Measurements from ENCODE around the gene DBH.

The DBH gene

DNA sequence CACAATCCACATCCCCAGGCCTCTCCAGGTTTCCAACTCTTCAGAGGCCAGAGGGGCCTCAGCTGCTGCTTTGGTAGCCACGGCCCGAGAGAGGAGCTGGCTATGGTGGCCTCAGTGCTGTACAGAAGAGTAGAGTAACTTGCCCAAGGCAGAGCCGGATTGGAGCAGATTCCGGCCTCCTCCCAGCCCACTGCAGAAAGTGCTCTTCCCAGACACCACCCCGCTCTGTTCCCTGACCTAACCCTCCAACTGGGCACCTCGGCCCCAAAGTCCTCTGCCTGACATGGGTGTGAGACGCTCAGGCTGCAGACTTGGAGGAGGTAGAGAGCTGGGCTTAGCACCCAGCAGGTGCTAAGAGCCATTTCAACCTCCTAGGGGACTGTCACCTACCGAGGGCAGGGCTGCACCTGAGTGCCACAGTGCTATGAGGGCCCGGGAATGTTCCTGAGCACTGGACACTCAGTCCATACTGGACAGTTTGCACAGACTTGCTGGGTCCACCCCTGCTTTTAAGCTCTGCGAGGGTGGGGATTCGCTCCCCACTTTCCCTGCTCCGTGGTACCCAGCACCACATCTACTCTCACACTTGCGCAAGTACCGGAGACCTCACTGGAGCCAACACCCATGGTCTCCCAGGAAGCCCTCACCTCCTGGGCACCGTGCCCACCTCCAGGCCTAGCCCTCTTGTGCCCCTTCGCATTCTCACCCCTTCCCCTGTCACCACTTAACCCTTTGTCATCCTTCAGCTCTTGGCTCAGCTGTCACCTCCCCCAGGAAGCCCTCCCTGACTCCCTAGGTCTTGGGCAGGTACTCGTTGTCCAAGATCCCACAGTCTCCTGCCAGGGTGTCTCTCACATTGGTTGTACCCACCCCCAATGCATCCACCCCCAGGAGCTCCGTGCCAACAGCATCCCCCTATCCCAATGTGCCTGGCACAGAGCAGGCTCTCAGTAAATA, 49.8 kb downstream of the DBH start:
- no peak for DNase-seq

DNA sequence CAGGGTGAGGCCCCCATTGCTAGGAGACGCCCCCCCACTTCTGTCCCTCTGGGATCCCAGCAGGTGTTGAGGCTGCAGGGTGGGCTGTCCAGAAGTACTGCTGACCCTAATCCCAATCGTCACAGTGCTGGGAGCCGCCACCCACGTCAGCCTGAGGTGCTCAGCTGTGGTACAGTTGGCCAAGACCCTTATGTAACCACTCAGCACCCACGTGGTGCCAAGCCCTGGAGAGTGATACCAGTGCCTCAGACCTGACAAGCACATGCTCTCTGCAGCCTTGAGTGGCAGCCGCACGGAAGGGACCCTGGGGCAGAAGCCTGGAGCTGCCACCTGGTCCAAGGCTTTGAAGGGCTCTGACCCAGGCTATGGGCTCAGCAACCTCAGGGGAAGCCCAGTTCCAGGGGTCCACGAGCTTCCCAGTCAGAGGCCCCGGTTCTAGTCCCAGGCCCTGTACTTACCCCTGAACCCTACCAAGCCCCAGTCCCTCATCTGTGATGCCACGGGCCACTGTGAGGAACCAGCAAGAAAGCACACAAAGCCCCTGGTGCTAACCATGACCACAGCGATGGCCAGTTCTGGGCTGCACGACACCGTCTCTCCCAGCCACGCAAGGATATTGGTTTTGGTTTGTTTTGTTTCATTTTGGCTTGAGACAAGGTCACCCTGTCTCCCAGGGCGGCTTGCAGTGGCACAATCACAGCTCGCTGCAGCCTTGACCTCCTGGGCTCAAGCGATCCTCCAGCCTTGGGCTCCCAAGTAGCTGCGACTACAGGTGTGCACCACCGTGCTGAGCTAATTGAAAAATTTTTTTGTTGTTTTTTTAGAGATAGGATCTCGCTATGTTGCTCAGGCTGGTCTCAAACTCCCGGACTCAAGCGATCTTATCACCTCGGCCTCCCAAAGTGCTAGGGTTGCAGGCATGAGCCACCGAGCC, 50.7 kb downstream of the DBH start:
- no peak for DNase-seq

DNA sequence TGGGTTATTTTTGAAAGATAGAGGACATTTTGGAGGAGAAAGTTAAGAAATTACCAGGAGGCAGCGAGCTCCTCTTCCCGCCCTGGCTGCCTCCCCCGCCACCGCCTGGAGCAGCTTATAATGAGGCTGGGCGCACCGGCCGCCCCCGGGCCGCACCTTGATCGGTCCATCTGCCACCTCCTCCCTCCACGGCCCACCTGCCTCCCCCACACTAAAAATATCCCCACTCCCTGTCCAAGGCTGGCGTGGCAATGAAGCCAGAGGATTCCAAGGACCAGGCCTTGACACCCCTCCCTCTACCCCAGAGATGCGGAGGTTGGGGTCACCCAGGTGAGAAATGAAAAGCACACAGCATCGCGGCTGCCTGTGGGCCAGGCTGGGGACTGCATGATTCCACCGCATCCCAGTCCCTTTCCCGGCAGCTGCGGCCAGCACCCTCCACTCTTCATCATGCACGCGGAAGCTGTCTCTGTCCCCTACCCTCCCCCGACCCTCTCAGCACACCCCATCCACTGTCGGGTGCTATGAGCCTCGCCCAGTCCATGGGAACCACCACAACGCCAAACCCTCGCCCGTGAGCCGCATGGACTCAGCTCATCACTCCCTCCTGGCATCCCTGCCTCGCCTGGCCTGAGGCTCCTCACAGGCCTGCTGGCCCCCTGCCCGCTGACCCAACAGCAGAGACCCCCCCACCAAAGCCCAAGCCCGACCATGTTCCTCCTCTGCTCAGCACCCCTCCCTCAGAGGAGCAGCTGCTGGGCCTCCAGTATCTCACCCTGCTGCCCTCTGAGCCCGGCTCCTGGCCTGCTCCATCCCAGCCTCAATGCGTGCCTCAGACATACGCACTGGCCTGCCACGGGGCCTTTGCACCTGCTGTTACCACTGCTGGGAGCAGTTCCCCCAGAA, 51.9 kb downstream of the DBH start:
- no peak for DNase-seq

DNA sequence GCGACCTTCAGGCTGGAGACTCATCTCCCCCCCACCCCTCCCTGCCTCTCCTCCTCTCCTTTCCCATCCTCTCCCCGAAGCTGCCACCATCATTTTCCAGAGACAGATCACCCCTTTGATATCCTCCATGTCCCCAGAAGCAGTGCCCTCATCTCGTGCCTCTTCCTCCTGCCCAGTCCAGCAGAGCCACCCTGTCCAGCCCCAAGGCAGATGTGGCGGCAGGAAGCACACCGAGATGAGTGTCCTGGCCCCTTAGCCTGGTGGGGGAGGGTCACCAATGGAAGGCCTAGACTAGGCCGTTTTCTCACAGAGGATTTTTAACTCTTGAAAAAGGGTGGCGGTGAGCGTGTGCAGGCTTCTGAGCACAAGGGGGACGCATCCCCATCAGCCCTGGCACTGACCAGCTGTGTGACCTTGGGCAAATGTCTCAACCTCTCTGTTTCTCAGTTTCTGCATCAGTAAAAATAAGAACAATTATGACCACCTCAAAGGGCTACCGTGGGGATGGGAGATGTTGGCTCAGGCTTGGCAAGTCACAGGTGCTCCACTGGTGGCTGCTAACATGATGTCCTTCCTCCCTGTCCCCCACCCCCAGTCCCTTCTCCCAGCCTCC, 53.1 kb downstream of the DBH start:
- DNase-seq, result no peak

DNA sequence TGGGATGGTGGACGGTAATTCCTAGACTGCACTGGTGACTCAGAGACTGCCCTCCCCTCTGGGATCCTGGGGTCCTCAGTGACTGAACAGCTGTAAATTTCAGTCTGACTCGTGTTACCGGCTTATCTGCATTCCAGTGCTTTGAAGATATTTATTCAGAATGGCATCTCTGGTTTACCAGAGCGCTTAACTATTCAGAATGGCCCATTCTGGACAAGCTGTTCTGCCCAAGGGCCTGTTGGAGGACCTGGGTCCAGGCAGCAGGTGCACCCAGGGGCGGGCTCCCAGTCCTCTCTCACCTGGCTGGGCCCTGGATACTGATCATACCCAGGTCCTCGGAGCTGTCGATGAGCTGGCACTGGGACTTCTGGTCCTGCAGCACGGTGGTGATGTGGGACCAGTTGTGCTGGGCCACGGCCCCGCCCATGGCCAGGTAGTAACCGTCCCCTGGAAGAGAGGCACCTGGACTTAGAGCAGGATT, 54.0 kb downstream of the DBH start:
- no peak for DNase-seq

DNA sequence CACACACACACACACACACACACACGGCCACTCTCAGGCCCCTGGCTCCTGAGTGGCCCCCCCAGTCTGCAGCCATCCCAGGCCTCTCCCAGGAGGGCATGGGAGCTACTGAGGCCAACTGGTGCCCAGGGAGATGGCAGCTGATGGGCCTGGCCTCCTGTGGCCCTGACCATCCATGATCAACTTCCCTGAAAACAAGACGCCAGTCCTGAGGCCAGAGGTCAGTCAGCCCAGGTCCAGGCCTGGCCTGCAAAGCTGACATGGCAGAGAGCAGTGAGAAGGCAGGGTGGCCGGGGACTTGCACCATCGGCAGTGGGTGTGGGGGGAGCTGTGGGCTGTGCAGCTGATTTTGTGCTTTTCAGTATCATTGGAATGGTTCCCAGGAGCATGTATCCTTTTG, 55.0 kb downstream of the DBH start:
- no peak for DNase-seq

DNA sequence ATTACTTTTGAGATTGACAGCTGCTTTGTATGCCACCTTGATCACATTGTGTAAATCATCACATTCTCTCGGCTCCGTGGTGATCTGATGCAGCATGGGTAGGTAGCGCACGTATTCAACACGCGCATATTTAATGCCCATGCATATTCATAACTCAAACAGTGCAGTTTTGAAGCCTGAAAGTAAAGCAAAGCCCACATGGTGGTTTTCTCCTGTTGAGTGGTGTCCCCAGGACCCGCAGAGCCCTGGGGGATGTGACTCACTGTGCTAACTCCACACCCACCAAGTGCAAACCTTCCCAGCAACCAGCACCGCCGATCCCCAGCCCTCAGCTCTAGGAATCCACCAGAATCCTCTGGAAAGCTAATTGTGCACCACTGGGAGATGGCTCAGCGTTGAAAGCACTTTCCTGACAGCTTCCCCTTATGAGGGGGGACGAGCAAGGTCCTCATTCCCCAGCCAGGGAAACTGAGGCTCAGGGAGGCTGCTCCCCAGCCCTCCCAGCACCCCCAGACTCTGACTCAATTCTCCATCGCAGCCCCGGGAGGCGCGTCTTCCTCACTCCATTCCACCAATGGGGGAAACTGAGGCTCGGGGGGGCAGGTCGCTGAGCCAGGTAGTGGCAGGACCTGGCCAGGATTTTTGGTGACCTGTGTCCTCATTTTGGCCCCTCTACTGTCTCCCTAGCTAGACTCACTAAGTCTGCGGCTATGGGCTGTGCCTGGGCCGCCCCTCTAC, 55.6 kb downstream of the DBH start:
- no peak for DNase-seq

DNA sequence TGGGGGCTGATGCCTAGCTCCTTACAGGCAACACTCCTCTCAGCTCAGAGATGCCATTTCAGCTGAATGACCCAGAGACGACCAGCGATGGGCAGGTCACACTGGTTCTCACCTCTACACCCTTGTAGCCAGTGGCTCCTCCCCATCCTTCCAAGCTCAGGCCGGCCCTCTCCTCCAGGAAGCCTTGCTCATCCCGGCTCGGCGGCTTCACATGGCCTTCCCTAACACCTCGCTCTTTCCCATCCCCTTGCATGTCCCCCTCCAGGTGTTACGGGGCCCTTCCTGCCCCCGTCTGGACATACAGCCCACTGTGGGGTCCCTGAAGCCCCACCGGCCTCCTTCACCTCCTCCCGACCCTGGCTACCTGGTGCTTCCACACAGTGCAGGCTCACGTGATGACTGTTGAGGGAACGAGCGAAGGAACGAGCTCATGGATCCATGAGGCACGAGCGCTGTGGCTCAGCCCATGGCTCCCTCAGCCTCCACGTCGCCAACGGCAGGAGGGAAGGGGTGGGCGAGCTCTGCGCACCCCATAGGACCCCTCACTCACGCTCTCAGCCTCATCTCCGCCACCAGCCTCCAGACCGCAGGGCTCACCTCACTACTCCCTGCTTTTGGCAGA, 56.3 kb downstream of the DBH start:
- no peak for DNase-seq

DNA sequence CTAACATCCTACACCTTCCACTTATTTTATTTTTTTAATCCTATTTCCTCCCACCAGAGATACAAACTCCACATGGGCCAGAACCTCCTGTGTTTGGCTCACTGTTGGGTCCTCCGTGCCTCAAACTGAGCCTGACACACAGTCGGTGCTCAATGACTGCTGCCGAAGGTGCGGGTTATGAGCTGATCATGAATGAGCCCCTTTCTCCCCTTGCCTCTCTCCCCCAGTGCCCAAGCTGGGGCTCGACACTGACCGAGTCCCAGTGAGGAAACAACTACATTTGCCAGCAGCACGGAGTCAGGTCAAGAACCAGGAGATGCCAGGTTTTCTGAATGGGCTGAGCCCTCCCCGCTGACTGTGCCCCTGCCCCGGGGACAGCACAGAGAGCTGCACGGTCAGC, 57.0 kb downstream of the DBH start:
- DNase-seq, result no peak

DNA sequence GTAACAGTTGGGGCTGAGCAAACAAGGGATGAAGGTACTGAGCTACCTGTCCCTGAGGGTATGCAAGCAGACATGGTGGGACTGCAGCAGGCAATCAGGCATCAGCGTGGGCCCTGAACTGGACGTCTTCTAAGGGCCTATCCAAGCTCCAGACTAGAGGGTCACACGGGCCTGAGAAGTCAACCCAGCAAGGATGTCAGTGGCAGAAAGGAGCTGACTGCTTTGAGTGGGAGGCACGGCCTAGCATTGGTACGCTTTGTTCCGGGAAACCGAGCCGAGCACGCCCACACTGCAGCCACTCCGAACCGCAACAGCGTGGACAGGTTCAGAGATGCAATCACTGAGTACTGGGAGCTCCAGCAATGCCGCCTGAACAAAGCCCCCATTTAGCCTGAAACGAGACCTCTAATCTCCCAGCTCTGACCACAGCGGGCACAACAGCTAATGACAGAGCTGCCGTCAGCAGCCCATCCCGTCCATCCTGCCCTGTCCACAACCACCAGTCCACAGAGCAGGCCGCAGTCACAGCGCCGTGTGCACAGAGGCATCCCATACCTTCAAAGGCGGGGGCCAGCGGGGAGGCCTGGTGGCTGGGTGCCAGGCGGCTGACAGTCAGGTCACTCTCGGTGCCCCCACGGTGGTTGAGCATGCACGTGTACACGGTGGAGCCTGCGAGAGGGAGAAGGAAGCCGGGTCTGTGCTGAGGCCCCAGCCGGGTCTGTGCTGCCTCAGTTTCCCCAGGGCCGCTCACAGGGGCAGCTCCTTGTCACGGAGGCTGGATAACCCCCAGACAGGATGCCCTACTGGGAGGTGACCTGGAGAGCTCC, 57.8 kb downstream of the DBH start:
- DNase-seq, result no peak

DNA sequence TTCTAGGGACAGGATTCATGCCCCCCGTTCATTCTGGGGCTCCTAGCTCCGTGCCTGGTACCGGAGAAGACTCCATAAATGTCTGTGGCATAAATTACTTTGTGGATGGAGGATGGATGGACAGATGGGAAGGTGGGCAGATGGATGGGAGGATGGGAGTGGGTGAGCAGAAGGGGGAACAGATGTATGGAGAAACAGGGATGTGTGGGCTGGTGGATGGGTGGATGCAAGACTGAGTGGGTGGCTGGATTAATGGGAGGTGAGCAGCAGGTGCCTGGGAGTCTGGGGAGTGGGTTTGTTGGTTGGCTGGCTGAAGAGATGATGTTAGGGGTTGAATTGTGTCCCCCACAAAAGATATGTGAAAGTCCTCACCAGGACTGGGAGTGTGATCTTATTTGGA, 58.5 kb downstream of the DBH start:
- DNase-seq, result no peak

DNA sequence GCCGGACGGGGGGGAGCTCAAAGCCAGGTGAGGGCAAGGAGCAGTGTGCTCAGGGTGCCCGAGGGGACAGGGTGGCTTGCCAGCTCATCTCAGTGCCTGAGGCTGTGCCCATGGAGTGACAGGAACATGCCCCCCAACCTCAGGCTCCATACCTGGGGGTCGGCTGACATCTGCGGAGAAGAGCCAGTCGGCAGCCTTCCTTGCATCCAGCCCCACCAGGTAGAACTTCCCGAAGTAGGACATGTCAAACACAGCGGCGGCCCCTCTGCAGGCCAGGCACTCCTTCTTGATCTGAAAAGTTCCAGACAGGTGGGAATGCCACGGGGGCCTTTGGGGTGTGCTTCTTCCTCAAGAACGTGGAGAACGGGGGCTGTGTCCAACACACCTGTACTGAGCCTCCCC, 59.9 kb downstream of the DBH start:
- no peak for DNase-seq

DNA sequence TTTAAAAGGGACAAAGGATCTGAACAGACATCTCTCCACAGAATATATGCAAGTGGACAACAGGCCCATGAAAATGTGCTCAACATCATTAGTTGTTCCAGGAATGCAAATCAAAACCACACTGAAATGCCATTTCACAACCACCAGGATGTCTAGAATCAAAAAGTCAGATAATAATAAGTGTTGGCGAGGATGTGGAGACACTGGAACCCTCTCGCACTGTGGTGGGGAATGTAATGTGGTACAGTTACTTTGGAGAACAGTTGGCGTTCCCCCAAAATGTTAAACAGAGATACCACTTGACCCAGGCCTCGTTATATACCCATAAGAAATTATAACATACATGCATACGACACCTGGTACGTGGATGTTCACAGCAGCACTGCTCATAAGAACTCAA, 63.4 kb downstream of the DBH start:
- no peak for DNase-seq

DNA sequence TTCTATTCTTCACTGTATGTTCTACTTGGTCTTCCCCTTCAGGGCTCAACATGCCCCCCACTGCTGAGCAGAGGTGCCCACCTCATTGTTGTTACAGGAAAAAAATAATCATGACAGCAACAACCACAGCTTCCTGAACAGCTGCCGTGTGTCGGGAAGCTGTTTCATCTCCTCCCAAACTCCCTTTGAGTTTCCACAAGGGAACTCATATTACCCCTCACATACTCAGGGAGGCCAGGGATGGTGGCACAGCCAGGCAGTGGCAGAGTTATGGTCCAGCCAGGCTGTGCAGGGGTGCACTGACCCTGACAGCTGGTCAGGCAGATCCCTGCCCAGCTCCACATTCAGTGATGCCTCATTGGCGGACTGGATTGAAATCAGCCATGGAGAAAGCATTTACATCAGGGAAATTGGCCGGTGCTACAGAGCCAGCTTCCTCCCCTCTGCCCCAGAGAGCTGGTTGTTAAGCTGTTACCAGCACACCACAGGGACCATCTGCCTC, 64.7 kb downstream of the DBH start:
- DNase-seq, result no peak

DNA sequence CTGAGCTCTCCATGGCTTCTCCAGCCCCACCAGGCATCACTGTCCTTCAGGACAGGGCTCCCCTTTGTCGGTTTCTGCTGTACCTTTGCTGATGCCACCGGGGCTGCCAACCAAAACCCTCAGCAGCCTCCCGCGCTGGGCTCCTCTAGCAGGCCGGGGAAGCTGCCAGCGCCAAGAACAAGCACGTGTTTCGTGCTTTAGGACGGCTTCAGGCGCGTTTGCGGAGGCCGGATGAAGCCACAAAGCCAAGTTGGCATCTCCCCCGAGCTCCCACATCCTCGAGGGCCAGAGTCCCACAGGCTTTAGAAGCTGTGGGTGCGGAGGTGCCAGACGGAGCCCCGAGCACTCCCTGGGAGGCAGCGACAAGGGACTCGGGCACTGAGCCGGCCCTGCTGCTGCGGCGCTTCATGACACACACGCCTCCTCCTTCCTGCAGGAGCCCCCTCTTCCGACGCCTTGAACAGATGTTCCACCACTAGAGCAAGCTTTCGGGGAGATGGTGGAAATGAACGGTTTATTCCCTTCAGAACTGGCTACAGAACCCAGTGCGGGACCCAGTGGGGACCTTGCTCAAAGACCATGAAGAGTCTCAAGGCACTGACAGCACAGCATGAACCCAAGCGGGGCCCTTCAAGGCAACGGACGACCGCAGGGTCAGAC, 65.3 kb downstream of the DBH start:
- peak in 1 of 2 donors; percentile 42 for DNase-seq

DNA sequence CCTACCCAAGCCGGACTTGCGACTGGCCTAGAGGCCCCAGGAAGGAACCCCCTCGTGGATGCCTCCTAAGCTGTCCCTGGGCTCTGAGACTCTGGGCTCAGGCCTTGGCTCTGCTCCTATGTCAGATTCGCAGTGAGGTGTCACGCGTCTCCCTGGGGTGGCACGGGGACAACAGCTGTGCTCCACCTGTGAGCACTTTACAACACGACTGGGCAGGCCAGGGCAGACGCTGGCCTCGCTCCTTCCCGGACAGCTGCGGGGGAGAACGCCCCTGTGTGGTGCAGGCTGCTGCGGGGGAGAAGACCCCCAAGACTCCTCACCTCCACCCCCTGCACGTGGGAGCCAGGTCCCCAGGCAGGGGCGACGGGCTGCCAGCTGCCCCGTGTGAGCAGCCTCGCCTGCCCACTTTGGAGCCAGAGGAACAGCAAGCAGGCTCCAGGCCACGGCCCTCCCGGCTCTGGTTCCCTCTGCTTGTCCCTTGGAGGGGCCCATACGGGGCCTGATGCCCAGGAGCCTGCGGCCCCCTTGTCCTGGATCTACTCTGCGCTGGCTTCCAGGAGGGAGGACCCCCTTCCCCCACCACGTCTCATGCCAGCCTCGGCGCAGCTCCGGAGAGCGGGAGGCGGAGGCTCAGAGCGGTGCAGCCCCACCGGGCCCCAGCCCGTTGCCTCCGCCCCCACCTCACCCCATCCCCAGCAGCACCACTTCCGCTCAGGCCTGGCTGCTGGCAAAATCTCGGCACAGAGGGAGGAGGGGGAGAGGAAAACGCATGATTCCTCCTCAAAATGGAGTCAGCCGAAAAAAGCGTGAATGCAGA, 66.0 kb downstream of the DBH start:
- peak; percentile 62 to 67 for DNase-seq

DNA sequence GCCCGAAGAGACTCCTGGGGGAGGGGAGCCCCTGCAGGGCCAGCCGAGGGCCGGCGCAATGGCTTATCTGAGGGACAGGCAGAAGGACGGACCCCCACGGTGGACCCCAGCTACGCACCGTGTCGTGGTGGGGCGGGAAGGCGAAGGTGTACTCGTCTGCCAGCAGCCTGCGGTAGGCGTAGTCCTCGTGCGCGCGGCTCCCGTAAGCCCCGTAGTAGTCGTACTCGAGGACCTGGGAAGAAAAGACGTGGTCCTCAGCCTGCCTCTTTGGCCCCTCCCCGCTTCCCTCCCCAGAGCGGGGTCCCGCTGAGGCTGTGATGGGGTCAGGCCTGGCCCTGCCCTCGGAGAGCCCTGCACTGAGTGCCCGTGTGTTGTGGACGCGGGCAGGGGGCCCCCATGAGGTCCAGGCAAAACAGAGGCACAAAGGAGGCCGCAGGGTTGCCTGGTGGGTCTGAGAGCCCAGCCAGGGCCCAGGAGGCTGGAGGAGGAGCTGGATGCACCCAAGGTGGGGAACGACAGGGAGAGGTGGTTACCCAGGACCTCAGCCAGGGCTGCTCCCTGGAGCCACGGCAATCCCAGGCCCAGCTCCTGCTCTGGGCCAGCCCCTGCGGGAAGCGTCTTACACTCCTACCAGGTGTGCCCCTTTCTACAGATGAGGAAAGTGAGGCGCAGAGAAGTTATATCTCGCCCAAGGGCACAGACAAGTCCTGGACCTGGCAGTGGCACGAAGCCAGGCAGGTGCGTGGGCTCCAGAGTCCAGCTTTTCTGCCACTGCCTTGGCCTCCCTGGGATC, 66.8 kb downstream of the DBH start:
- DNase-seq, result no peak
